ENCODE results near the gene SASH1. TPM values are rescaled to one million over a fixed set of nuclear protein-coding genes. Genes with fewer than 3 reads are reported as not detected.

SASH1 gene
- total RNA-seq, 1 donor from 2014 or later: 61.3 TPM

DNA sequence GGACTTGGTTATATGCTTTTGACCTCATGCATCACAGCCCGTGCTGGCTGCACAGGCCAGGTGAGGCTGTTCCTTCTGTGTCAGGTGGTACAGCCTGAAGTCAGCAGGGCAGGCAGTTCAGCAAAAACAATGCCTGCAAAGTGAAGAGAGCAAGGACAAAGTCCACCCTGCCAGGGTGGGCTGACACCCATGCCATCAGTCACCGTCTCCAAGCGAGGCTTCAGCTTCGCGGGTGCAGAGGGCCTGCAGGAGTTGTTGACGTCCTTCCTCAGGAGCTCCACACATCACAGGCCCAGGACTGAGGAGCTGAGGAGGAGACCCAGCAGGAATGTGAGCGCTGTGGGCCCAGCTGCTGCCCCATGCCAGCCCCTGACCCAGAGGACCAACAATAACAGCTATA, 111.3 kb downstream of the SASH1 start:
- no peak overlapping the region for H3K27ac Mint-ChIP-seq
- peaks cover 23% of the 10 kb centered on the region for H3K36me3 Mint-ChIP-seq
- H3K4me1 Mint-ChIP-seq (ENCODE audit: unreplicated experiment): peaks cover 24% of the 10 kb centered on the region
- H3K27me3 Mint-ChIP-seq: no peaks in the 10 kb centered on the region
- H3K4me3 Mint-ChIP-seq: no peak overlapping the region
- TF ChIP-seq, protein P1, sequence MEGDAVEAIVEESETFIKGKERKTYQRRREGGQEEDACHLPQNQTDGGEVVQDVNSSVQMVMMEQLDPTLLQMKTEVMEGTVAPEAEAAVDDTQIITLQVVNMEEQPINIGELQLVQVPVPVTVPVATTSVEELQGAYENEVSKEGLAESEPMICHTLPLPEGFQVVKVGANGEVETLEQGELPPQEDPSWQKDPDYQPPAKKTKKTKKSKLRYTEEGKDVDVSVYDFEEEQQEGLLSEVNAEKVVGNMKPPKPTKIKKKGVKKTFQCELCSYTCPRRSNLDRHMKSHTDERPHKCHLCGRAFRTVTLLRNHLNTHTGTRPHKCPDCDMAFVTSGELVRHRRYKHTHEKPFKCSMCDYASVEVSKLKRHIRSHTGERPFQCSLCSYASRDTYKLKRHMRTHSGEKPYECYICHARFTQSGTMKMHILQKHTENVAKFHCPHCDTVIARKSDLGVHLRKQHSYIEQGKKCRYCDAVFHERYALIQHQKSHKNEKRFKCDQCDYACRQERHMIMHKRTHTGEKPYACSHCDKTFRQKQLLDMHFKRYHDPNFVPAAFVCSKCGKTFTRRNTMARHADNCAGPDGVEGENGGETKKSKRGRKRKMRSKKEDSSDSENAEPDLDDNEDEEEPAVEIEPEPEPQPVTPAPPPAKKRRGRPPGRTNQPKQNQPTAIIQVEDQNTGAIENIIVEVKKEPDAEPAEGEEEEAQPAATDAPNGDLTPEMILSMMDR (conservative IDR thresholded peaks at IDR 0.05): no peak
- H3K9me3 Mint-ChIP-seq: peaks cover under 1% of the 10 kb centered on the region
- DNase-seq (ENCODE audit: extremely low spot score, unreplicated experiment): no peak

DNA sequence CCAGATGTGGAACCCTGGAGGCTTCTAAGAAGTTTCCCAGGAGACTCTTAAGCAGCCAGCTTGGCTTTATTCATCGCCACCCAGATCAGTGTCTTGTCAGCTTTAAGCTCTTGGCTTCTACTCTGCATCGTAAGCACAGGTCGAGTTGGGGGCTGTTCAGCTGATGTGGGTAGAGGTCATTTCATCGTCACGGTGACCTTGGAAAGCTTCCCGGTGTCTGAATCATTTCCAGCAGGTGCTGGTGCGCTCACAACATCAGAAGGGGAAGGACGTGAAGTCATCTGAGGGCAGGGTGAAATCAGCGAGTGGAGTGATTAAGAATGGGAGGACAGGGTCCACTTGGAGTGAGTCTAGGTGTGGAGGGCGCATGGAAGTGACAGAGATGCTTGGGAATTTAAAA, 112.6 kb downstream of the SASH1 start:
- H3K27me3 Mint-ChIP-seq: no peaks in the 10 kb centered on the region
- peak overlapping the region; percentile 31 for H3K27ac Mint-ChIP-seq
- DNase-seq (ENCODE audit: extremely low spot score, unreplicated experiment): no peak
- H3K9me3 Mint-ChIP-seq: no peaks in the 10 kb centered on the region
- TF ChIP-seq, protein P1 (conservative IDR thresholded peaks at IDR 0.05): no peak
- H3K4me3 Mint-ChIP-seq: peak overlapping the region; percentile 45
- H3K36me3 Mint-ChIP-seq: peaks cover 24% of the 10 kb centered on the region
- H3K4me1 Mint-ChIP-seq (ENCODE audit: unreplicated experiment): peaks cover 23% of the 10 kb centered on the region

DNA sequence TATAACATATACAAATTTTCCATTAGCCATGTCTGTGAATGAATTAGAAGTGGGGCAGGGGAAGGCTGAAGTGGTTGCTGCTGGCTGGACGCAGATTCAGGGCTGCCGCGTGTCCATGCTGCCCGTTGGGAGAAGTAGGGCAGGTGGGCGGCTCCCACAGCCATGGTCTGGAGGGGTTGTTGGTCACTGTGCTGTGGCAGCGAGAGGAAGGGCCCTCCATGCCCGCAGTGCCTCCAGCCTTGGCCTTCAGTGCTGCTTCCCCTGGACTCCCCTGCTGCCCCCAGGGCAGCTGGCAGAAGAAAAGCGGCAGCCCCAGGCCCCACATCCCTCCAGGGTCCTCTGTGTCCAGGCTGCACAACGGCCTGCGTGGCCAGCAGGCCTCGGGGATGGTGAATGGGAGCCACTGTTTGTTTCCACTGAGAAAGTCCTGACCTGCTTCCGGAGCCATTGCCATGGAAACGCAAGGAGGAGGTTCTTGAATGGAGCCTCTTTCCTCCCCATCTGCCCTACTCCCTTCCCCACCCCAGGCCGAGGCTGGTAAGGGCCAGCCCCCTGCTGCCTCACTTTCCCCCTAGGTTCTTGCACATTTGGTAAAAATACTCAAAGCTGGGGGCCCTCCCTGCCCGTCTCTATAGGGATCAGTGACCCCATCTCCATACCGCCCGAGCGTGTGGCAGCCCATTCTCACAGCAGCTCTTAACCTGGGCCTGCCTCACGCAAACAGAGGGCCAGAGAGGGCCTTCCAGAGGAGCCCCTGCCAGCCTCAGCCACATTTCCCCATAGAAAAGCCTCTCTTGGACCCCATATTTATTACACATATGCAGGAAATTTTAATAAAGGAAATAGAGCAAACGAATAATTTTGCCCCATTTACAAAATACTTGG, 113.3 kb downstream of the SASH1 start:
- no peak overlapping the region for H3K27ac Mint-ChIP-seq
- no peaks in the 10 kb centered on the region for H3K9me3 Mint-ChIP-seq
- DNase-seq (ENCODE audit: extremely low spot score, unreplicated experiment): no peak
- H3K36me3 Mint-ChIP-seq: peaks cover 24% of the 10 kb centered on the region
- H3K27me3 Mint-ChIP-seq: no peaks in the 10 kb centered on the region
- H3K4me1 Mint-ChIP-seq (ENCODE audit: unreplicated experiment): peaks cover 23% of the 10 kb centered on the region
- H3K4me3 Mint-ChIP-seq: no peak overlapping the region
- TF ChIP-seq, protein P1 (conservative IDR thresholded peaks at IDR 0.05): no peak

DNA sequence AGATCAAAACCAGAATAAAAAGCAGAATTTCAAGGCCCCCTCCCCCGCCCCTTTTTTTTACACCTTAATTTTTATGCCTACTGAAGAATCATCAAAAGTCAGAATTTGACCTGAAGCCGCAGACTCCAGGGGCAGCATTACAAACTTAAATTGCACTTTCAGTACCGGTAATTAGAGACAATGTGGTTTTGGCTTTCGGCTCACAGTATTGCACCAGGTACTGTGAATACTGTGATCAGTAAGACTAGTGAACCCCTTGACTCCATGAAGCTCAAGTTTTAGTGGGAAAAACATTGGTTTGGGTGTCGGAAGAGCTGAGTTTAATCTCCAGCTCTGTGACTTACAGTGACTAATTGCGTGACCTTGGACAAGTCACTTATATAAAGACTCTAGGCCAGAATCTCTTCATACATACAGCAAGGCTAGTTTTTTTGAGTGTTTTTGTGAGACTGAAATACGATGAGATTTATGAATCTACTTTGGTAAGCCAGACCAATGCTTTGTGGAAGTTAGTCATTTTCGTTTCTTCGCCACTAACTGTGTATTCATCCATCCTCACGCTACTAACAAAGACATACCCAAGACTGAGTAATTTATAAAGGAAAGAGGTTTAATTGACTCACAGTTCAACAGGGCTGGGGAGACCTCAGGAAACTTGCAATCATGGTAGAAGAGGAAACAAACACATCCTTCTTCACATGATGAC, 114.7 kb downstream of the SASH1 start:
- DNase-seq (ENCODE audit: extremely low spot score, unreplicated experiment): no peak
- H3K9me3 Mint-ChIP-seq: no peaks in the 10 kb centered on the region
- TF ChIP-seq, protein P1 (conservative IDR thresholded peaks at IDR 0.05): no peak
- no peak overlapping the region for H3K4me3 Mint-ChIP-seq
- H3K27ac Mint-ChIP-seq: no peak overlapping the region
- no peaks in the 10 kb centered on the region for H3K27me3 Mint-ChIP-seq
- H3K4me1 Mint-ChIP-seq (ENCODE audit: unreplicated experiment): peaks cover 26% of the 10 kb centered on the region
- H3K36me3 Mint-ChIP-seq: peaks cover 17% of the 10 kb centered on the region

- peaks cover 28% of the 10 kb centered on the region for H3K4me1 Mint-ChIP-seq (ENCODE audit: unreplicated experiment)
- peaks cover 17% of the 10 kb centered on the region for H3K36me3 Mint-ChIP-seq
- H3K27ac Mint-ChIP-seq: no peak overlapping the region
- H3K27me3 Mint-ChIP-seq: no peaks in the 10 kb centered on the region
- no peak for DNase-seq (ENCODE audit: extremely low spot score, unreplicated experiment)
- TF ChIP-seq, protein P1 (conservative IDR thresholded peaks at IDR 0.05): no peak
- H3K4me3 Mint-ChIP-seq: no peak overlapping the region
- no peaks in the 10 kb centered on the region for H3K9me3 Mint-ChIP-seq
These were observed 115.2 kb downstream of the SASH1 start for GRCh38 chr6:148457843-148458159.

Measured in type B pancreatic cell (in vitro differentiated cells).